Body of pancreas (tissue), 4 donors: Measurements from ENCODE around the gene HNRNPAB. TPM values are rescaled to one million over a fixed set of nuclear protein-coding genes. Genes with fewer than 3 reads are reported as not detected.
"Not testable (repeated sequence)": the region's sequence is repeated elsewhere in the genome, so short reads cannot be mapped to it uniquely, and the experiment has no call there.

Experiments
- ATAC-seq: fragments of 150-250 bp; one replicate; pipeline ENCODE4 v1.9.1; 2016
- DNase-seq, 4 donors: peaks; one replicate each; pipeline ENCODE4 v3.0.0-alpha.2; 2019
- H3K27ac ChIP-seq, 4 donors: fragments of 200-600 bp; sonication (generic); 1 replicate in 3 of 4; 2 replicates in 1 of 4; pipeline versions ENCODE4 v1.5.1 to v1.6.1; 2016 to 2019; ENCODE audit warnings: mild to moderate bottlenecking in 1 of 4, mixed read lengths in 1 of 4, moderate library complexity in 1 of 4
- H3K27me3 ChIP-seq, 2 donors: fragments of 200-600 bp; sonication (generic); one replicate each; pipeline ENCODE4 v1.6.0; 2016; ENCODE audit warnings: mild to moderate bottlenecking in 1 of 2
- H3K36me3 ChIP-seq, 2 donors: fragments of 200-600 bp; sonication (generic); replicated peaks in 1 of 2; 2 replicates each; pipeline ENCODE4 v1.5.1; 2016; ENCODE audit warnings: low read depth in 2 of 2; ENCODE audit not compliant: insufficient read depth in 1 of 2
- H3K4me1 ChIP-seq: fragments of 200-600 bp; sonication (generic); one replicate; pipeline ENCODE4 v1.6.0; 2016
- H3K4me3 ChIP-seq, 2 donors: fragments of 200-600 bp; sonication (generic); 1 replicate in 1 of 2; 2 replicates in 1 of 2; pipeline ENCODE4 v1.5.1; 2016 to 2019
- H3K9me3 ChIP-seq, 3 donors: fragments of 200-600 bp; sonication (generic); 1 replicate in 2 of 3; 2 replicates in 1 of 3; pipeline ENCODE4 v1.5.1; 2016
- POLR2A ChIP-seq, 3 donors: fragments of 450-650 bp; IDR thresholded peaks; one replicate each; pipeline ENCODE4 v1.6.1; 2016; ENCODE audit warnings: antibody characterized with exemption in 3 of 3, mild to moderate bottlenecking in 2 of 3
- WGBS, 2 donors: methylation state at CpG; one replicate each; pipeline ENCODE4 v1.1.5; 2017; 5-methylcytosine and 5-hydroxymethylcytosine counted together
- intact Hi-C: fragments of 100-400 bp; cut with DNase I; formaldehyde crosslinking; loops from one replicate; pipeline ENCODE4 v1.15.1; 2023
- total RNA-seq, 2 donors: library from RNA; depleted of rRNA; stranded (reverse); fragments of >200 nt; gene quantifications; one replicate each; pipeline ENCODE4 v1.1.0, GENCODE V29; 2016
- TF ChIP-seq, protein P1 (sequence below), 7 experiments: fragments of 450-650 bp in 4 of 7; fragments of 200-600 bp in 3 of 7; sonication (generic) in 3 of 7; IDR thresholded peaks; one replicate each; pipeline ENCODE4 v1.5.1; 2016 to 2019; ENCODE audit warnings: antibody characterized with exemption in 7 of 7

Gene HNRNPAB
- total RNA-seq, 2 donors from 2014 or later: 42.0 to 73.8 TPM

DNA sequence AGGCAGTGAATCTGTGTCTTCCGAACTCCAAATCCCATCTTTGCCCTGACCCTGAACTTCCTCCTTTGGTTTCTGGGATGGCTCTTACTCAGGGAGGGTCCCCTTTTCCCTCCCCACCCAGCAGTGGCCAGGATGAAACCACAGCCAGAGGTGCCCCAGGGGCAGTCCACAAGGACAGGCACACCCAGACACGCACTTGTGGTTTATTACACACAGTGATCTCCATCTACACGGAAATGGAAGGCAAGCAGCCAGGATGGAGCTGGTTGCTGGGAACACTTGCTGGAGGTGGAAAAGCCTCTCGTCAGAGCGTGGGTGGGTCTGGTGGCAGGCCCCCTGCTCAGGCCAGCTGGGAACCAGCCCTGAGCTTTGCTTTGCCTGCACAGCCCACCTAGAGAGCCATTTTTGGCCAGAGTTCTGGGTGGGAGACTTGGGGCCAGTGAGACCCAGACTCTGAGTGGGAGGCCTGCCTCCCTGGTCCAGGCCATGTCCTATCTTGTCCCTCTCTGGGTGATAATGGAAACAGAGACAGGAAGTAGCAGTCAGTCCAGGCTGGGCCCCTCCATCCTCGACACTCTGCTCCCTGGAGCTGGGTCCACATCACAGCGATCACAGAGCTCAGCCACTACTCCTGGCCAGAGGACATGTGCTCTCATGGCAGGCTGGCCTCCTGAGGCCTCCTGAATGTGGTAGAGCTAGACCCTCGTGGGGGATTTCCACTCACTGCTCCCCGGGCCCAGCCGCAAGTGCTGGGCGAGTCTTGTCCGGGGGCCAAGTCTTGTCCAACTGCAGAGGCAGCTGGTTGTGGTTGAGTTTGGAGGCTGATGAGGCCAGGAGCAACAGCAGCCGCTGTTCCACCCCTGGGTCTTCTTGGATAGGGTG lies 33.3 kb downstream of the HNRNPAB start:
- no peak for ATAC-seq
- DNase-seq: peak in 1 of 4 donors; percentile 26
- peaks cover 25% of the 10 kb centered on the region for H3K4me1 ChIP-seq
- intact Hi-C loops: no loop called here
- H3K36me3 ChIP-seq: no peaks in the 10 kb centered on the region
- no peaks in the 10 kb centered on the region for H3K27me3 ChIP-seq
- TF ChIP-seq, protein P1, sequence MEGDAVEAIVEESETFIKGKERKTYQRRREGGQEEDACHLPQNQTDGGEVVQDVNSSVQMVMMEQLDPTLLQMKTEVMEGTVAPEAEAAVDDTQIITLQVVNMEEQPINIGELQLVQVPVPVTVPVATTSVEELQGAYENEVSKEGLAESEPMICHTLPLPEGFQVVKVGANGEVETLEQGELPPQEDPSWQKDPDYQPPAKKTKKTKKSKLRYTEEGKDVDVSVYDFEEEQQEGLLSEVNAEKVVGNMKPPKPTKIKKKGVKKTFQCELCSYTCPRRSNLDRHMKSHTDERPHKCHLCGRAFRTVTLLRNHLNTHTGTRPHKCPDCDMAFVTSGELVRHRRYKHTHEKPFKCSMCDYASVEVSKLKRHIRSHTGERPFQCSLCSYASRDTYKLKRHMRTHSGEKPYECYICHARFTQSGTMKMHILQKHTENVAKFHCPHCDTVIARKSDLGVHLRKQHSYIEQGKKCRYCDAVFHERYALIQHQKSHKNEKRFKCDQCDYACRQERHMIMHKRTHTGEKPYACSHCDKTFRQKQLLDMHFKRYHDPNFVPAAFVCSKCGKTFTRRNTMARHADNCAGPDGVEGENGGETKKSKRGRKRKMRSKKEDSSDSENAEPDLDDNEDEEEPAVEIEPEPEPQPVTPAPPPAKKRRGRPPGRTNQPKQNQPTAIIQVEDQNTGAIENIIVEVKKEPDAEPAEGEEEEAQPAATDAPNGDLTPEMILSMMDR (IDR thresholded peaks at IDR 0.05): no peak
- no peak for TF ChIP-seq POLR2A (IDR thresholded peaks at IDR 0.05)
- 60 to 72% methylated on average over 3 to 13 of the region's 13 CpGs for WGBS, 2 donors
- H3K27ac ChIP-seq: peak overlapping the region; percentile 28 to 75 (median 70)
- no peaks in the 10 kb centered on the region for H3K9me3 ChIP-seq
- no peak overlapping the region for H3K4me3 ChIP-seq

DNA sequence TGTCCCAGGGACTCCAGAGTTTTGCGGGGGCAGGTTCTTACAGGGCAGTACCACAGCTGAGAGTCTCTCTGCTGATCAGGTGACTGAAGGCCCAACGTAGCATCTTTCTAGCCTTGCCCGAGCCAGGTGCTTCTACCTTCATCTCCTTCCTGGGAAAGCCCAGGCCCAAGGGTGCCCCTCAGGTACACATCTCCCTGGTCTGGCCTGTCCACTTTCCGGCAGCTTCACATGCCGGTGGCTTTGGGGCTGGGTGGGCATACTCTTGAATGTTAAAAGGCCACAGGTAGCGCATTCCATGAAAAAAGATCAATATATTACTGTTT lies 33.9 kb downstream of the HNRNPAB start:
- Histone ChIP-seq H3K36me3 (no peaks in the 10 kb centered on the region), H3K27me3 (no peaks in the 10 kb centered on the region), H3K4me3 (no peak overlapping the region), H3K9me3 (no peaks in the 10 kb centered on the region), H3K27ac (no peak overlapping the region), H3K4me1 (peaks cover 20% of the 10 kb centered on the region)
- TF ChIP-seq POLR2A (IDR thresholded peaks at IDR 0.05): no peak
- ATAC-seq (no peak), DNase-seq (no peak)
- WGBS, 2 donors: 89 to 100% methylated on average over 3 to 6 of the region's 6 CpGs
- intact Hi-C loops: no loop called here

DNA sequence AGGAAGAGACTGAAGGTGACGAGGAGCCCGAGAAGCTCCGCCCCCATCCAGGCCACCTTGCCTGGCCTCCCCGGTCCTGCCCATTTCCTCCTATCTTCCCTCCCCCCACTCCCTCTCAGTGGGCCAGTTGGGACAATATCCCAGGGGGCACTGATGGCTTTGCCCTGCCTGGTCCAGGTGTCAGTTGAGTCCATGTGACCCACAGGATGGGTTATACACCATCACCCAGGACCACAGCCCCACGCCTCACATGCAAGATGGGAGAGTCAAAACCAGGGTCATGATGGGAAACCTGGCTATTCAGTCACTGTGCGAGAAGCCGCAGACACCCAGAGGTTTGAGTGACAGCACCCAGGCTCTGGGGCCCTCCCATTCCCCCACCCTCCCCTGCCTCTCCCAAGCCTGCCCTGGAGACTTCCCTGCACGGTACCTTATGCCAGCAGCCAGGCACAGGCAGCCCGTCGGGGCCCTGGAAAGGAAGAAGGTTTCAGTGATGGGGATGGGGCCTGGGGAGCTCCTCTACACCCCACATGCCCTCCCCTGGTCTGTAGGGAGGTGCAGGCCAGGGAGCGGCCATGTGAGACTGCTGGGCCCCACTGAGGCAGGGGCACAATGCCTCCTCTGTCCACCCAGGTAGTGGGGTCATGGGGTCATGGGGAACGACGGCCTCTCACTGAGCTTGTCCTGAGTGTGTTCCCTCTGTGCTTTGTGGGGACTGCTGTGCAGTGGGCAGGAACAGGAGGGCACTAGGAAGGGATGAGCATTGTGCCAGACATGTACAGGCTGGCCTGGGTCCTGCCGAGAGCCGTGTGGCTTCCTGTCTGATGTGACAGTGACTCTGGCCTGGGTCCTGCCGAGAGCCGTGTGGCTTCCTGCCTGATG lies 34.6 kb downstream of the HNRNPAB start:
- Histone ChIP-seq H3K27ac (peak overlapping the region in 2 of 4 donors; percentile 44), H3K9me3 (no peaks in the 10 kb centered on the region), H3K27me3 (no peaks in the 10 kb centered on the region), H3K36me3 (no peaks in the 10 kb centered on the region), H3K4me3 (no peak overlapping the region), H3K4me1 (peaks cover 20% of the 10 kb centered on the region)
- no peak for TF ChIP-seq POLR2A (IDR thresholded peaks at IDR 0.05)
- TF ChIP-seq, protein P1 (IDR thresholded peaks at IDR 0.05): no peak
- ATAC-seq (no peak), DNase-seq (no peak)
- 58 to 88% methylated on average over 11 to 14 of the region's 17 CpGs for WGBS, 2 donors
- intact Hi-C loops: no loop called here

DNA sequence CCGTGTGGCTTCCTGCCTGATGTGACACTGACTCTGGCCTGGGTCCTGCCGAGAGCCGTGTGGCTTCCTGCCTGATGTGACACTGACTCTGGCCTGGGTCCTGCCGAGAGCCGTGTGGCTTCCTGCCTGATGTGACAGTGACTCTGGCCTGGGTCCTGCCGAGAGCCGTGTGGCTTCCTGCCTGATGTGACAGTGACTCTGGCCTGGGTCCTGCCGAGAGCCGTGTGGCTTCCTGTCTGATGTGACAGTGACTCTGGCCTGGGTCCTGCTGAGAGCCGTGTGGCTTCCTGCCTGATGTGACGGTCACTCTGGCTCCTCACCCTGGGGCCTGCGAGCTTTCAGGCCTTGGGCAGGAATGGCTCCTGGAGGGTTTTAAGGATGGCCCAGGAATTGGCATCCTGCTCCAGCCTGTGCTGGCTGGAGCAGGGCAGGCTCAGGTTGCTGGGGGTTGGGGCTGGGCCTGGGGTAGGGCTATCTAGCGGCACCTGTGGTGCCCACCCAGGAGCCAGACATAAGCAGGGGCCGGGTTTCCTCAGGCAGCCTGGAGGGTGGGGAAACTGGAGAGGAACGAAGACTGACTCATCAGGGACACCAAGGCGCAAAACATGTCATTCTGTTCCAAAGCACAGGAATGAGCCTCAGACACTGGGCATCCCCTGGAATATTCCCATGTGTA lies 35.4 kb downstream of the HNRNPAB start:
- 65 to 76% methylated on average over 4 to 14 of the region's 16 CpGs for WGBS, 2 donors
- Histone ChIP-seq H3K4me1 (peaks cover 20% of the 10 kb centered on the region), H3K27ac (peak overlapping the region in 1 of 4 donors; percentile 44)
- ATAC-seq, H3K27me3 ChIP-seq, H3K4me3 ChIP-seq, DNase-seq, intact Hi-C loops, H3K36me3 ChIP-seq, H3K9me3 ChIP-seq: not testable (repeated sequence)

DNA sequence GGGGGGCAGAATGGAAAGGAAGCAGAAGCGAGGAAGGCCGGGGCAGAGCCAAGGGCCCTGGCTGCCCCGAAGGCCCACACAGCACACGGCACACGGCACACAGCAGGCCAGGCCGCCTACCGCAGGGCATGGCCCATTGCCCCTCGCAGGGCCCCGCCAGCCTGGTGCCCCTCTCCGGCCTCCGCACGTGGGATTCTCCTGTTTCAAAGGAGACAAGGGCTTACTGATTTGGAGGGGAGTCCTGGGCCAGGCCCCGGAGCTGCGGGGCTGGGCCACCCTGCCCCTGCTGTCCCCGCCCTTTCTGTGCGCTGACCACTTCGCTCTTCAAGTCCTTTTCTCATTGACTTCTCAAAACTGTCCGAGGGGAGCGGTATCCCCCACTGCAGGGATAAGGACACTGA lies 36.0 kb downstream of the HNRNPAB start:
- H3K4me1 ChIP-seq: peaks cover 20% of the 10 kb centered on the region
- H3K27ac ChIP-seq: peak overlapping the region in 1 of 4 donors; percentile 5
- intact Hi-C loops: no loop called here
- ATAC-seq: no peak
- H3K36me3 ChIP-seq: no peaks in the 10 kb centered on the region
- 63 to 86% methylated on average over 16 to 17 of the region's 19 CpGs for WGBS, 2 donors
- no peaks in the 10 kb centered on the region for H3K27me3 ChIP-seq
- TF ChIP-seq, protein P1 (IDR thresholded peaks at IDR 0.05): no peak
- TF ChIP-seq POLR2A (IDR thresholded peaks at IDR 0.05): no peak
- no peaks in the 10 kb centered on the region for H3K9me3 ChIP-seq
- H3K4me3 ChIP-seq: no peak overlapping the region
- DNase-seq: no peak
